ENCODE results near the gene TOR4A.

DNA sequence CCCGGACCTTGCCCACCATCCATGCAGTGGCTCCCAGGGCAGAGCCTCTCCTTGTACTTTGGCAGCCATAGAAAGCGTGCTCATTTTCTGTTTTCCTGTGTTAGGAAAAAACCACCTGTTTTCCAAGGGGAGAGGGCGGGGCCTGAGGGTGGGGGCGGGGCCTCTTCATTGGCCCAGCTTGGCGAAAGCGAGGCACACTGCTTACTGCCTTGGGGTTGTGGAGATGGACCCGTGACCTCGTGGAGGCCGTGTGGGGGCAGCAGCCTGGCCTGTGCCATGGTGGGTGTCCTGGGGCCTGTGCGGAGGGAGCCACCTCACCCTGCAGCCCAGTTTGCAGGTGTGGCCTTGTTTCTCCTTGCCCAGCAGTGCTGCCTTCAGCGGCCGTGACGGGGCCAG, 4.4 kb upstream of the TOR4A start:
- no peak for TF ChIP-seq EZH2 (IDR thresholded peaks at IDR 0.05; ENCODE audit: borderline replicate concordance, low read length)
- TF ChIP-seq, protein P1, sequence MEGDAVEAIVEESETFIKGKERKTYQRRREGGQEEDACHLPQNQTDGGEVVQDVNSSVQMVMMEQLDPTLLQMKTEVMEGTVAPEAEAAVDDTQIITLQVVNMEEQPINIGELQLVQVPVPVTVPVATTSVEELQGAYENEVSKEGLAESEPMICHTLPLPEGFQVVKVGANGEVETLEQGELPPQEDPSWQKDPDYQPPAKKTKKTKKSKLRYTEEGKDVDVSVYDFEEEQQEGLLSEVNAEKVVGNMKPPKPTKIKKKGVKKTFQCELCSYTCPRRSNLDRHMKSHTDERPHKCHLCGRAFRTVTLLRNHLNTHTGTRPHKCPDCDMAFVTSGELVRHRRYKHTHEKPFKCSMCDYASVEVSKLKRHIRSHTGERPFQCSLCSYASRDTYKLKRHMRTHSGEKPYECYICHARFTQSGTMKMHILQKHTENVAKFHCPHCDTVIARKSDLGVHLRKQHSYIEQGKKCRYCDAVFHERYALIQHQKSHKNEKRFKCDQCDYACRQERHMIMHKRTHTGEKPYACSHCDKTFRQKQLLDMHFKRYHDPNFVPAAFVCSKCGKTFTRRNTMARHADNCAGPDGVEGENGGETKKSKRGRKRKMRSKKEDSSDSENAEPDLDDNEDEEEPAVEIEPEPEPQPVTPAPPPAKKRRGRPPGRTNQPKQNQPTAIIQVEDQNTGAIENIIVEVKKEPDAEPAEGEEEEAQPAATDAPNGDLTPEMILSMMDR (conservative IDR thresholded peaks at IDR 0.05 in 1 of 2, IDR thresholded peaks at IDR 0.05 in 1 of 2; ENCODE audit: extremely low read depth in 1 of 2, insufficient read depth in 1 of 2, low read depth in 1 of 2, low read length in 2 of 2), result no peak

All from mammary epithelial cell (primary cell).